Glutamatergic neuron (in vitro differentiated cells): ENCODE results near the gene TNFRSF19. TPM values are rescaled to one million over a fixed set of nuclear protein-coding genes. Genes with fewer than 3 reads are reported as not detected.

ENCODE experiments used
- DNase-seq: peaks from one replicate; pipeline ENCODE4 v3.0.0; 2022
- H3K27ac Mint-ChIP-seq: one replicate; pipeline ENCODE4 v1.8.0; 2020; ENCODE audit warnings: mild to moderate bottlenecking, mixed read lengths, inconsistent platforms; ENCODE audit not compliant: unreplicated experiment
- H3K27me3 Mint-ChIP-seq: one replicate; pipeline ENCODE4 v1.8.0; 2020; ENCODE audit warnings: mild to moderate bottlenecking, moderate library complexity, mixed read lengths, inconsistent platforms; ENCODE audit not compliant: unreplicated experiment
- H3K36me3 Mint-ChIP-seq: one replicate; pipeline ENCODE4 v1.8.0; 2020; ENCODE audit warnings: mild to moderate bottlenecking, mixed read lengths, inconsistent platforms; ENCODE audit not compliant: unreplicated experiment
- H3K4me1 Mint-ChIP-seq: one replicate; pipeline ENCODE4 v1.8.0; 2020; ENCODE audit warnings: mild to moderate bottlenecking, low read depth, mixed read lengths, inconsistent platforms; ENCODE audit not compliant: unreplicated experiment
- H3K4me3 Mint-ChIP-seq: one replicate; pipeline ENCODE4 v1.8.0; 2020; ENCODE audit warnings: mild to moderate bottlenecking, mixed read lengths, inconsistent platforms; ENCODE audit not compliant: unreplicated experiment
- H3K9me3 Mint-ChIP-seq: one replicate; pipeline ENCODE4 v1.8.0; 2020; ENCODE audit warnings: mild to moderate bottlenecking, moderate library complexity, mixed read lengths, inconsistent platforms; ENCODE audit not compliant: unreplicated experiment
- total RNA-seq: library from RNA; stranded (reverse); fragmentation: NEBNext Ultra II Directional; extraction: Animal tissue kit (Norgen Biotek cat#: 25700); gene quantifications from one replicate; pipeline ENCODE4 v1.2.1, GENCODE V29; 2021; ENCODE audit not compliant: unreplicated experiment
- TF ChIP-seq, protein P1 (sequence below): fragments of 200-600 bp; sonication (generic); IDR thresholded peaks from one replicate; pipeline ENCODE4 v1.5.0; 2021; ENCODE audit not compliant: partially characterized antibody, unreplicated experiment

TNFRSF19 gene
- total RNA-seq, 1 donor from 2014 or later: 188 TPM

DNA sequence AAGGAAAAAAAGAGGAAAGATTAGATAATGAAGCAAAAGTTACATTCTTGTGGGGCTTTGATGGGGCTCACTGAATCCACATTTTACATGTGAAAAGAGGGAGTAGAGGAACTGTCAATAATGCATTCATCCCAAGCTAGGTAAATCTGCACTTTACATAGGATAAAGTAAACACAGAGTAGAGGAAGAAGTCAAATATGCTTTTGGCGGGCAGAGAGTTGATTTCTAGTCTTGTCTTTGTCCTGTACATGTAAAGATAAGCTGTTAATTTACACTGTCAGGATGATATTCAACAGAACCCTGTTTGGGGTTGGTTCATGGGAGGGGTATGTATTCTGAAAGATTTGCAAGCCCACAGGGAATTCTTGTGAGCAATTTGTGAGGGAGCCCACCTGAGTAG is 18.0 kb upstream of the TNFRSF19 start:
- H3K4me3 Mint-ChIP-seq: no peak overlapping the region
- H3K4me1 Mint-ChIP-seq: peaks cover 14% of the 10 kb centered on the region
- peaks cover 3% of the 10 kb centered on the region for H3K27me3 Mint-ChIP-seq
- H3K9me3 Mint-ChIP-seq: no peaks in the 10 kb centered on the region
- no peak overlapping the region for H3K27ac Mint-ChIP-seq
- DNase-seq: no peak
- TF ChIP-seq, protein P1, sequence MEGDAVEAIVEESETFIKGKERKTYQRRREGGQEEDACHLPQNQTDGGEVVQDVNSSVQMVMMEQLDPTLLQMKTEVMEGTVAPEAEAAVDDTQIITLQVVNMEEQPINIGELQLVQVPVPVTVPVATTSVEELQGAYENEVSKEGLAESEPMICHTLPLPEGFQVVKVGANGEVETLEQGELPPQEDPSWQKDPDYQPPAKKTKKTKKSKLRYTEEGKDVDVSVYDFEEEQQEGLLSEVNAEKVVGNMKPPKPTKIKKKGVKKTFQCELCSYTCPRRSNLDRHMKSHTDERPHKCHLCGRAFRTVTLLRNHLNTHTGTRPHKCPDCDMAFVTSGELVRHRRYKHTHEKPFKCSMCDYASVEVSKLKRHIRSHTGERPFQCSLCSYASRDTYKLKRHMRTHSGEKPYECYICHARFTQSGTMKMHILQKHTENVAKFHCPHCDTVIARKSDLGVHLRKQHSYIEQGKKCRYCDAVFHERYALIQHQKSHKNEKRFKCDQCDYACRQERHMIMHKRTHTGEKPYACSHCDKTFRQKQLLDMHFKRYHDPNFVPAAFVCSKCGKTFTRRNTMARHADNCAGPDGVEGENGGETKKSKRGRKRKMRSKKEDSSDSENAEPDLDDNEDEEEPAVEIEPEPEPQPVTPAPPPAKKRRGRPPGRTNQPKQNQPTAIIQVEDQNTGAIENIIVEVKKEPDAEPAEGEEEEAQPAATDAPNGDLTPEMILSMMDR: no peak
- H3K36me3 Mint-ChIP-seq: peaks cover 6% of the 10 kb centered on the region

DNA sequence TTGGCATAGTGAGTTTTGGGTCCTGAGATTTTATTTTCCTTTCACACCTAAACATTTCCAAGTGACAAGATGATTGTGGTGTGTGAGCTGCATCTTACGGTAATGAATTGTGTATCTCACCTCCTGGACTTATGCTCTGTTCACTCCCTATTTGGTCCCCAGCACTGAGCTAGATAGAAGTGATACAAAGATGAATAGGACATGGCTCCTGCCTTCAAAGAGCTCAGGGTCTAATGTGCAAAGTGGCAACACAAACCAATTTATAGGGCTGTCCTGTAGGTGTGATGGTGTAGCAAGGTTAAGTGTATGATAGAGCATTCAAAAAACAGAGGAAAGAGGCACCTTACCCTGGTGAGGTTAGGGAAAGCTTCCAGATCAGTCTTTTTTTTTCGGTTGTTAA is 17.6 kb upstream of the TNFRSF19 start:
- TF ChIP-seq, protein P1: no peak
- Mint-ChIP-seq H3K27me3 (peaks cover 3% of the 10 kb centered on the region), H3K36me3 (peaks cover 6% of the 10 kb centered on the region), H3K27ac (no peak overlapping the region), H3K4me3 (no peak overlapping the region), H3K9me3 (no peaks in the 10 kb centered on the region), H3K4me1 (peaks cover 11% of the 10 kb centered on the region)
- no peak for DNase-seq

DNA sequence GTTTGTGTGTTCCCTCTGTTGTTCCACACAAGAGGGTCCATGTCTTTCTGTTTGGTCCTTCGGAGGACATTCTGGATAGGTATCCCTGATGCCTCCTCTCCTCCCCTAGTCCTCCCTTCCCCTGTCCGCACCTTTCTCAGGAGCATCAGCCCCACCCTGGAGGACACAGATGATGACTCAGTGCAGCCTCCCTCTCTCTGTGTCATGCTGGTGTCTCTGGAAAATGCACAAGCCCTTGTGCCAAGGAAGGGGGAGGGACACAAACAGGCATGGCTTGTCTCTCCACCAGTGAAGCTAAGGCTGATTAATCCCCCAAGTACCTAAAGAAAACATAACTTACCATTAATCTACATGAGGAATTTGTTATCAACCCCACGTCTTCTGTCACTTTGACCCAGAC is 16.2 kb upstream of the TNFRSF19 start:
- H3K27me3 Mint-ChIP-seq: peaks cover 3% of the 10 kb centered on the region
- no peak overlapping the region for H3K4me3 Mint-ChIP-seq
- H3K9me3 Mint-ChIP-seq: no peaks in the 10 kb centered on the region
- peaks cover 6% of the 10 kb centered on the region for H3K36me3 Mint-ChIP-seq
- no peak for DNase-seq
- TF ChIP-seq, protein P1: no peak
- no peak overlapping the region for H3K27ac Mint-ChIP-seq
- H3K4me1 Mint-ChIP-seq: peaks cover 8% of the 10 kb centered on the region

DNA sequence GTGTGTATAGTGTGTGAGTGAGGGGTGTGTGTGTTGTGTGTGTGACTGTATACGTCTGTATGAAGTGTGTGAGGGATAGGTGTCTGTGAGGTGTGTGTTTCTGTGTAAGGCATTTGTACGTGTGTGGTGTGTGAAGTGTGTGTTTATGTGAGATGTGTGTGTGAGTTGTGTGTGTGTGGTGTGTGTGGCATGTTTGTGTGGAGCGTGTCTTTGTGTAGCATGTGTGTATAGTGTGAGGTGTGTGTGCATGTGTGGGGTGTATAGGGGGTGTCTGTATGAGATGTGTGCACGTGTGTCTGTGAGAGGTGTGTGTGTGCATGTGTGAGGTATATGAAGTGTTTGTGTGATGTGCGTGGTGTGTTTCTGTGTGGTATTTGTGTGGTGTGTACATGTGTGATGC is 13.2 kb upstream of the TNFRSF19 start:
- H3K9me3 Mint-ChIP-seq: no peaks in the 10 kb centered on the region
- TF ChIP-seq, protein P1: no peak
- no peaks in the 10 kb centered on the region for H3K36me3 Mint-ChIP-seq
- H3K4me3 Mint-ChIP-seq: no peak overlapping the region
- no peak overlapping the region for H3K27ac Mint-ChIP-seq
- H3K27me3 Mint-ChIP-seq: no peaks in the 10 kb centered on the region
- peaks cover 2% of the 10 kb centered on the region for H3K4me1 Mint-ChIP-seq
- no peak for DNase-seq

DNA sequence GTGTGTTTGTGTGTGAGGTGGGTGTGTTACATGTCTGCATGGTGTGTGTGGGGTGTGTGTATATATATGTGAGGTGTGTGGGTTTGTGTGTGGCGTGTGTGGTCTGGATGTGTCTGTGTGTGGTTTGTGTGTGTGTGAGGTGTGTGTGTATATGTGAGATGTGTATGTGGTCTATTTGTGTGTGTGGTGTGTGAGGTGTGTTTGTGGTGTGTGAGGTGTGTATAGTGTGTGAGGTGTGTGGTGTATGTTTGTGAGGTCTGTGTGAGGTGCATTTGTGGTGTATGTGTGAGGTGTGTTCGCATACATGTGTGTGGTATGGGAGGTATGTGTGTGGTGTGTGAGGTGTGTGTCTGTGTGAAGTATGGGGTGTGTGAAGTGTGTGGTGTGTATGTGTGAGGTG is 12.5 kb upstream of the TNFRSF19 start:
- H3K27me3 Mint-ChIP-seq: no peaks in the 10 kb centered on the region
- no peak overlapping the region for H3K4me3 Mint-ChIP-seq
- TF ChIP-seq, protein P1: no peak
- H3K36me3 Mint-ChIP-seq: no peaks in the 10 kb centered on the region
- no peaks in the 10 kb centered on the region for H3K4me1 Mint-ChIP-seq
- no peaks in the 10 kb centered on the region for H3K9me3 Mint-ChIP-seq
- no peak overlapping the region for H3K27ac Mint-ChIP-seq
- DNase-seq: no peak
